GM18505 (cell line): ENCODE measurements around the gene KIF26B.

ENCODE experiments used
- ATAC-seq: cut with Tn5 transposase; IDR thresholded peaks from one replicate; pipeline ENCODE4 v1.9.1; 2021; ENCODE audit not compliant: unreplicated experiment
- POLR2A ChIP-seq: IDR thresholded peaks from 4 replicates; pipeline ENCODE4 v1.6.1; 2011; ENCODE audit warnings: borderline replicate concordance; ENCODE audit not compliant: insufficient read depth, insufficient read length; ENCODE audit errors: extremely low read depth

The KIF26B gene

GRCh38 chr1:245678860-245679411 is 524.2 kb downstream of the KIF26B start:
- no peak for ATAC-seq
- no peak for TF ChIP-seq POLR2A

GRCh38 chr1:245679821-245680780 is 525.3 kb downstream of the KIF26B start:
- TF ChIP-seq POLR2A = no peak
- ATAC-seq = no peak

- TF ChIP-seq POLR2A = no peak
- no peak for ATAC-seq
Observed at GRCh38 chr1:245682638-245683628, 528.1 kb downstream of the KIF26B start.

GRCh38 chr1:245683676-245684075 is 528.9 kb downstream of the KIF26B start:
- no peak for ATAC-seq
- no peak for TF ChIP-seq POLR2A

GRCh38 chr1:245684166-245684565 is 529.4 kb downstream of the KIF26B start:
- no peak for TF ChIP-seq POLR2A
- no peak for ATAC-seq

GRCh38 chr1:245684571-245684970 is 529.8 kb downstream of the KIF26B start:
- ATAC-seq = no peak

GRCh38 chr1:245685111-245685810 is 530.5 kb downstream of the KIF26B start:
- no peak for ATAC-seq
- no peak for TF ChIP-seq POLR2A

More at GRCh38 chr1:245684571-245684970, 529.8 kb downstream of the KIF26B start:
- TF ChIP-seq POLR2A = no peak

GRCh38 chr1:245686006-245686405 is 531.2 kb downstream of the KIF26B start:
- no peak for ATAC-seq
- no peak for TF ChIP-seq POLR2A

GRCh38 chr1:245686446-245687030 is 531.8 kb downstream of the KIF26B start:
- TF ChIP-seq POLR2A = no peak
- ATAC-seq = no peak

- no peak for TF ChIP-seq POLR2A
- ATAC-seq = no peak
Observed at GRCh38 chr1:245687152-245687635, 532.4 kb downstream of the KIF26B start.

- no peak for ATAC-seq
- TF ChIP-seq POLR2A = no peak
Observed at GRCh38 chr1:245687636-245688535, 533.1 kb downstream of the KIF26B start.
